Activated CD4-positive, alpha-beta T cell treated with anti-CD3 and anti-CD28 coated beads for 48 hours (primary cell): Measurements from ENCODE around the gene TMEM108.
A peak's percentile ranks its signal among the peaks of the same experiment; 100 is the strongest.

ENCODE experiments used
- DNase-seq: peaks from one replicate; pipeline ENCODE4 v3.0.0-alpha.2; 2020

TMEM108 gene

GRCh38 chr3:133429063-133429462 lies 390.9 kb downstream of the TMEM108 start:
- DNase-seq: no peak

GRCh38 chr3:133439563-133439962 lies 401.4 kb downstream of the TMEM108 start:
- no peak for DNase-seq

- no peak for DNase-seq
These were observed 402.5 kb downstream of the TMEM108 start for GRCh38 chr3:133440652-133441051.

GRCh38 chr3:133441867-133442270 lies 403.7 kb downstream of the TMEM108 start:
- DNase-seq: peak; percentile 27

- no peak for DNase-seq
These were observed 404.3 kb downstream of the TMEM108 start for GRCh38 chr3:133442518-133442917.

- DNase-seq: no peak
These were observed 405.6 kb downstream of the TMEM108 start for GRCh38 chr3:133443649-133444422.

GRCh38 chr3:133444423-133444774 lies 406.2 kb downstream of the TMEM108 start:
- no peak for DNase-seq

- no peak for DNase-seq
These were observed 406.9 kb downstream of the TMEM108 start for GRCh38 chr3:133445108-133445507.
